NT2/D1 (cell line): Measurements from ENCODE around the gene PALS2.

Experiments used
- DNase-seq: peaks from one replicate; pipeline ENCODE4 v3.0.0-alpha.2; 2011; ENCODE audit warnings: low read depth, low spot score
- H3K27me3 ChIP-seq: 2 replicates; pipeline ENCODE4 v1.6.0; 2011; ENCODE audit warnings: mild to moderate bottlenecking; ENCODE audit not compliant: insufficient read length, insufficient read depth
- H3K36me3 ChIP-seq: 2 replicates; pipeline ENCODE4 v1.6.1; 2011; ENCODE audit warnings: mild to moderate bottlenecking, low read length, mixed read lengths; ENCODE audit not compliant: insufficient read depth, insufficient read length
- H3K4me1 ChIP-seq: 2 replicates; pipeline ENCODE4 v1.5.1; 2011; ENCODE audit not compliant: insufficient read depth, insufficient read length
- H3K4me3 ChIP-seq: 2 replicates; pipeline ENCODE4 v1.5.1; 2011; ENCODE audit warnings: low read depth; ENCODE audit not compliant: insufficient read length
- H3K9ac ChIP-seq: 2 replicates; pipeline ENCODE4 v1.6.0; 2011; ENCODE audit warnings: low read depth; ENCODE audit not compliant: insufficient read length
- H3K9me3 ChIP-seq: 2 replicates; pipeline ENCODE4 v1.5.1; 2011; ENCODE audit warnings: mild to moderate bottlenecking, low read length; ENCODE audit not compliant: insufficient read depth
- SUZ12 ChIP-seq: IDR thresholded peaks from 2 replicates; pipeline ENCODE4 v1.6.1; 2011; ENCODE audit not compliant: insufficient read length, insufficient read depth; ENCODE audit errors: extremely low read depth
- YY1 ChIP-seq: IDR thresholded peaks from 2 replicates; pipeline ENCODE4 v1.6.1; 2011; ENCODE audit not compliant: insufficient read length, insufficient read depth
- ZNF274 ChIP-seq: IDR thresholded peaks from 2 replicates; pipeline ENCODE4 v1.6.1; 2011; ENCODE audit warnings: mild to moderate bottlenecking, low read depth, low read length

PALS2 gene

DNA sequence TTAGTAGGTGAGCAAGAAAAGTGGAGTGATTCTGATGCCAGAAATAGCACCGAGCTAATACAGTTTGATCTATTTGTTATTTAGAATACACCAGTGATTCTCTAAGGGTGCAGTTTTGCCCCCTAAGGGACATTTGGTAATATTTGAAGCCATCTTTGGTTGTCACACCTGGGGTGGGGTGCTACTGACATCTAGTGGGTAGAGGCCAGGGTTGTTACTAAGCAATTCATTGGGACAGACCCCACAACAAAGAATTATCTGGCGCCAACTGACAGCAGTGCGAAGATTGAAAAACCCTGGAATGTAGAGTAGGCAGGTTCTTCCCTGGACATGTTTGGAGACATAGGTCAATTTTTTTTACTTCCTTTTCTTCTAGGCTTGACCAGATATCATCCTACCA lies 14.6 kb downstream of the PALS2 start:
- H3K9ac ChIP-seq, result no peak overlapping the region
- TF ChIP-seq ZNF274 (no peak), SUZ12 (no peak), YY1 (no peak)
- no peak overlapping the region for H3K4me3 ChIP-seq
- no peaks in the 10 kb centered on the region for H3K27me3 ChIP-seq
- peak; percentile 39 for DNase-seq
- no peaks in the 10 kb centered on the region for H3K4me1 ChIP-seq
- peaks cover 6% of the 10 kb centered on the region for H3K36me3 ChIP-seq
- H3K9me3 ChIP-seq, result no peaks in the 10 kb centered on the region

DNA sequence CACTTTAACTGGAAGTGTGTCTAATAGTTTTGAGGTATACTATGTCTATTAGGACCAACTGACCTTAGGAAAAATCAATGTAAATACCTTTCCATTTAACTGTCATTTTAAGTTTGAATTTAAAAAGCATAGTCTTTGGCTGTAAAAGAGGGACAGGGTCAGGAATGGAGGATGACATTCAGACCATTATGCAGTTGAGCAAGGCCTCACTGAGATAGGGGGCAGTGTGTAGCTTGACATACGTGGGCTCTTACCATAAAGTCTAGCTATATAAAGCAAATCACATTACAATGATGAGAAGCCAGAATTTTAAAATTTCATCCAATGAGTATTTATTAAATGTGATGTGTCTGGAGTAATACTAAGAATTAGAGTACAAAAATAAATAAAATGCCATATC lies 17.9 kb downstream of the PALS2 start:
- Histone ChIP-seq H3K4me3 (no peak overlapping the region), H3K27me3 (no peaks in the 10 kb centered on the region), H3K9ac (no peak overlapping the region), H3K36me3 (peaks cover 11% of the 10 kb centered on the region), H3K4me1 (no peaks in the 10 kb centered on the region), H3K9me3 (no peaks in the 10 kb centered on the region)
- TF ChIP-seq ZNF274, result no peak
- no peak for TF ChIP-seq YY1
- TF ChIP-seq SUZ12, result no peak
- no peak for DNase-seq

DNA sequence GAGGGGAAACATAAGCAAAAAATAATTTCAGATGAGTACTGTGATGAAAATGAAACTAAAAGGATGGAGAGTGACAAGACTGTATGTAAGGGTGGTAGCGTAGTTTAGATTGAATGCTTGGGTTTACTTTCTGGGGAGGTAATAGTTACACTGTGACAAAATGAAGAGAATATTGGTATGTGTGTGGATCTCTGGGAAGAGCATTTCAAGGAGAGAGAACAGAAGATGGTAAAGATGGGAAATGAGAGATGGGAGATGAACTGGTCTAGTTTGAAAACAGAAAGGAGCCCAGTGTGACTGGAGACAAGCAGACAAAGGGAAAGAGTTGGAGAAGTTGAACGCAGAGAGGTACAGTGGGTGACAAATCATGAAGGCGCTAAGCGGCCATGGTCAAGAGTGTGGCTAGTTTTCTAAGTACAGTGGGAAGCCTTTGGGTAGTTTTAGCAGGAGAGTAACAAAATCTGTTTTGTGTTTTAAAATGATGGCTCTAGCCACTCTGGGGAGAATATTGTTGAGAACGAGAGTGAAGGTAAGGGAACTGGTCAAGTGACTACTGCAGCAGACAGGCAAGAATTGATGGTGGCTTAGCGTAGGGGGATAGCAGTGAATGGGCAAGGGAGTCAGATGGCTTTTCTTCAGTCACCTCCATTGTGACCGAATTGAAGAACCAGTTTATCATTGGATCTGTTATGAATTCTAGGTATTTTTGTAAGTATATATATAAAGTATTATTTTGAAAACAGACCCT lies 22.6 kb downstream of the PALS2 start:
- no peak overlapping the region for H3K9ac ChIP-seq
- H3K9me3 ChIP-seq, result no peaks in the 10 kb centered on the region
- no peaks in the 10 kb centered on the region for H3K27me3 ChIP-seq
- no peak for TF ChIP-seq ZNF274
- TF ChIP-seq SUZ12, result no peak
- TF ChIP-seq YY1, result no peak
- DNase-seq, result no peak
- H3K4me3 ChIP-seq, result no peak overlapping the region
- H3K36me3 ChIP-seq, result peaks cover 11% of the 10 kb centered on the region
- no peaks in the 10 kb centered on the region for H3K4me1 ChIP-seq

DNA sequence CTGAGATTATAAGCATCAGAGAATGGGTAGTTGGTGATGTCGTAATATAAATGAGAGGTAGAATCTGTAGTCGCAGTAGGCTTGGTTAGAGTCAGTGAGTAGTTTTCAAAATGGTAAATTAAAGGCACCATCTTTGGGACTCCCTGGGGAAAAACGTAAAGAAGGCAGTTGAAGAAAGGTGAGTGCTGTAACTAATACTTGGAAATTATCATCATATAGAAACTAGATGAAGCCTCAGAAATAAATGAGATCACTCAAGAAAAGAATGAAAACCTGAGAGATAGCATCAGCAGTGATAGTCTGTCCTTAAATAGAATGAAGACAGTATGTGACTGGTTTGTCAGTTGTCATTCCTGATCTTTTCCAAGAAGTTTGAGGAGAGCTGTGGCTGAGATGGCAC lies 23.8 kb downstream of the PALS2 start:
- no peak for TF ChIP-seq YY1
- TF ChIP-seq SUZ12, result no peak
- TF ChIP-seq ZNF274, result no peak
- DNase-seq, result no peak

DNA sequence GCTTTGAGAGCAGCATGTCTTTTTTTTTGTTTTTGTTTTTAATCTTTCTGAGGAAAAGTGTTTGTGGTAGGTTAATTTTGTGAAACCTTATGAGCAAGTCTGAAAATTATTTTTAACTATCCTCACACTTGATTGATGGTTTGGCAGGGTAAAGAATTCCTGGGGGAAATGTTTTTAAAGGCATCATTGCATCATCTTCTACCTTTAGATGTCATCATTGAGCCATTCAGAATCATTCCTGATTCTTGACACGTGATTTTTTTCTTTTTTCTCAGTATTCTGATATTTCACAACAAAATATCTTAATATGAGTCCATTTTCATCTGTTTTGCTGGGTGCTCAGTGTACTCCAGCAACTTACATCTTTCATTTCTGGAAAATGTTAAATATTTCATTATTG lies 28.3 kb downstream of the PALS2 start:
- H3K9me3 ChIP-seq, result peaks cover 20% of the 10 kb centered on the region
- H3K4me3 ChIP-seq, result no peak overlapping the region
- H3K9ac ChIP-seq, result no peak overlapping the region
- no peaks in the 10 kb centered on the region for H3K36me3 ChIP-seq
- no peak for DNase-seq
- no peaks in the 10 kb centered on the region for H3K4me1 ChIP-seq
- H3K27me3 ChIP-seq, result no peaks in the 10 kb centered on the region
- TF ChIP-seq ZNF274 (no peak), SUZ12 (no peak), YY1 (no peak)

More for the DNA sequence above, 23.8 kb downstream of the PALS2 start:
- Histone ChIP-seq H3K36me3 (peaks cover 8% of the 10 kb centered on the region), H3K9ac (no peak overlapping the region), H3K4me1 (no peaks in the 10 kb centered on the region), H3K4me3 (no peak overlapping the region), H3K27me3 (no peaks in the 10 kb centered on the region), H3K9me3 (peaks cover 7% of the 10 kb centered on the region; the same call in 1 of the 2 replicates)

DNA sequence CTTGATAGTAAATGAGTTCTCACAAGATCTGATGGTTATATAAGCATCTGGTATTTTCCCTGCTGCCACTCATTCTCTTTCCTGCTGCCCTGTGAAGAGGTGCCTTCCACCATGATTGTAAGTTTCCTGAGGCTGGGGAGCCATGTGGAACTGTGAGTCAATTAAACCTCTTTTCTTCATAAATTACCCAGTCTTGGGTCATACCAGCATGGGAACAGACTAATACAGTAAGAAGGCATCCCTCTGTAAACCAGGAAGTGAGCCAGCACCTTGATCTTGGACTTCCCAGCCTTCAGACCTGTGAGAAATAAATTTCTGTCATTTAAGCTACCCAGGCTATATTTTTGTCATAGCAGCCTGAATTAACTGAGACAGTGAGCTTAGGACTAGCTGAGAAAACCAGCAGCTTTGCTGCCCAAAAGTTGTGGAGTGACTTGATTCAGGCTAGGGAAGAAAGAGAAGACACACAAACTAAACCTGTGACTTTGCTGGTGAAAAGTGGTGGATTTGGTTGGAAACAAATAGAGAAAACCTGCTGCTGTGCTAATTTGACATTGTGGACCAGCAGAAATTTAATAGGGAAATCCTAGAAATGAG lies 29.7 kb downstream of the PALS2 start:
- no peaks in the 10 kb centered on the region for H3K36me3 ChIP-seq
- no peak overlapping the region for H3K9ac ChIP-seq
- TF ChIP-seq SUZ12, result no peak
- TF ChIP-seq ZNF274, result no peak
- TF ChIP-seq YY1, result no peak
- H3K4me3 ChIP-seq, result no peak overlapping the region
- no peaks in the 10 kb centered on the region for H3K27me3 ChIP-seq
- no peaks in the 10 kb centered on the region for H3K4me1 ChIP-seq
- DNase-seq, result no peak
- H3K9me3 ChIP-seq, result peaks cover 20% of the 10 kb centered on the region

DNA sequence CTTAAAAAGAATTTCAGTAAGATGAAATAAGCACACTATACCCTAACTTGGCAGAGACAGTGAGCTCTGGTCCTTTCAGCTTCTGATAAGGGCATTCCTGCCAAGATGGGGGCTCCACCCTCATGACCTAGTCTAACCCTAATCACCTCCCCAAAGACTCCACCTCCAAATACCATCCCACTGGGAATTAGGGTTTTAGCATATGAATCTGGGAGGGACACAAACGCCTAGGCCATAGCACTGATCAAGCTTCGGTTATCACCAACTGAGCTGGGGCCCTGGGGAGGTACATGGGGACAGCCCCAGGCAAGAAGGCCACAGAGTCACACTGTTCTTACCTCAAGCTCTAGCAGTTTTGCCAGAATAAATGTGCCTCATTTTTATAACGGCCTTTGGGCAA lies 31.4 kb downstream of the PALS2 start:
- Histone ChIP-seq H3K36me3 (no peaks in the 10 kb centered on the region), H3K27me3 (no peaks in the 10 kb centered on the region), H3K4me1 (no peaks in the 10 kb centered on the region), H3K9me3 (peaks cover 20% of the 10 kb centered on the region), H3K9ac (no peak overlapping the region), H3K4me3 (no peak overlapping the region)
- peak; percentile 73 for DNase-seq
- TF ChIP-seq SUZ12, result no peak
- TF ChIP-seq ZNF274, result no peak
- no peak for TF ChIP-seq YY1
